ENCODE measurements around the gene ZNF530. TPM values are rescaled to one million over a fixed set of nuclear protein-coding genes. Genes with fewer than 3 reads are reported as not detected.
A peak's percentile ranks its signal among the peaks of the same experiment; 100 is the strongest.

ZNF530 gene
- total RNA-seq, 1 experiment from 2014 or later: 15.1 TPM

- peak; percentile 90 for DNase-seq (ENCODE audit: low read depth)
Measured at GRCh38 chr19:57613941-57614743, 14.5 kb downstream of the ZNF530 start, which contains the start of gene ZNF134. Gene ZNF134, plus strand, starts transcription at chr19:57614242. Its CDS starts 5,227 bp downstream, at chr19:57619469.

DNA sequence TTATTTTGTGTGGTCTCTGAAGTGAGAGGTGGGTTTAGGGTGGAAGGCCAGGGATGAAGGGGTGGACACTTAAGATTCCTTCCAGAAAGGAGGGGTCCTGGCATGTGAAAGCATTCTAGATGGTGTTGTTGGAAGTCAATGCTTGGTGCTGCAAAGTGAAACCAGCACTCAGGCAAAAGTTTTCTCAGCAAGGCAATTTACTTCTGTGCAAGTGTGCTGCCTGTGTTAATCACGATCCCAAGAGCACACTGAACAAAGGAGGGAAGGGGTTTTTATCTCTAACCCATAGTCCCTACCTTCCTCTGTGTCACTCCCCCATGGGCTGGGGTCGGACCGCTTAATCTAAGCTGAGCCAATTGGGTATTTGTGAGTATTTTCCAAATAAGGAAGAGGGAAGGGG, 15.7 kb downstream of the ZNF530 start:
- DNase-seq (ENCODE audit: low read depth): no peak

DNA sequence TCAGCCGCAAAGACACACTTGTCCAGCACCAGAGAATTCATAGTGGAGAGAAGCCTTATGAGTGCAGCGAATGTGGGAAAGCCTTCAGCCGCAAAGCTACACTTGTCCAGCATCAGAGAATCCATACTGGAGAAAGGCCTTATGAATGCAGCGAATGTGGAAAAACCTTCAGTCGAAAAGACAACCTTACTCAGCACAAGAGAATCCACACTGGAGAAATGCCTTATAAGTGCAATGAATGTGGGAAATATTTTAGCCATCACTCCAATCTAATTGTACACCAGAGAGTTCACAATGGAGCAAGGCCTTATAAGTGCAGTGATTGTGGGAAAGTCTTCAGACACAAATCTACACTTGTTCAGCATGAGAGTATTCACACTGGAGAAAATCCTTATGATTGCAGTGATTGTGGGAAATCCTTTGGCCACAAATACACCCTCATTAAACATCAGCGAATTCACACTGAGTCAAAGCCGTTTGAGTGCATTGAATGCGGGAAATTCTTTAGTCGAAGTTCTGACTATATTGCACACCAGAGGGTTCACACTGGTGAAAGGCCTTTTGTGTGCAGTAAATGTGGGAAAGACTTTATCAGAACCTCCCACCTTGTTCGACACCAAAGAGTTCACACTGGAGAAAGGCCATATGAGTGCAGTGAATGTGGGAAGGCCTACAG, 21.1 kb downstream of the ZNF530 start:
- DNase-seq (ENCODE audit: low read depth): no peak

DNA sequence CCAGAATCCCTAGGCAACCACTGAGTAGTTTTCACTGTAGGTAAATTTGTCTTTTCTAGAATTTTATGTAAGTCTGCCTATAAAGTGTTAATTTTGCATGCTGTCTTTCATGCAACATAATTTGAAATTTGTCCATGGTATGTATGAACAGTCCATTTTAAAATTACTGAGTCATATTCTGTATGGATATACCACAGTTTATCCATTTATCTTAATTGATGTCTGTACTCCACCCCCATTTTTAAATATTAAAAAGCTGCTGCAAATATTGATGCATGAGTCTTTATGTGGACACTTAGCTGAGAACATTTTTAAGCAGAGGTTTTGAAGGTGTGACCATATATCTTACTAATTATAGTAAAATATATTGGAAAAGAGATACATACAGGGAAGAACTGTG, 23.4 kb downstream of the ZNF530 start:
- DNase-seq (ENCODE audit: low read depth): no peak

- DNase-seq (ENCODE audit: low read depth): peak; percentile 94
Measured at GRCh38 chr19:57632987-57633831, 33.5 kb downstream of the ZNF530 start, which contains the start of gene ZNF211. Gene ZNF211, plus strand, starts transcription at chr19:57633168. Its CDS starts 179 bp downstream, at chr19:57633347.

- DNase-seq (ENCODE audit: low read depth): no peak
Measured at GRCh38 chr19:57633832-57634131, 34.1 kb downstream of the ZNF530 start.

- no peak for DNase-seq (ENCODE audit: low read depth)
Measured at GRCh38 chr19:57637379-57637778, 37.7 kb downstream of the ZNF530 start.

GRCh38 chr19:57641715-57642234, 42.1 kb downstream of the ZNF530 start:
- DNase-seq (ENCODE audit: low read depth): no peak

DNA sequence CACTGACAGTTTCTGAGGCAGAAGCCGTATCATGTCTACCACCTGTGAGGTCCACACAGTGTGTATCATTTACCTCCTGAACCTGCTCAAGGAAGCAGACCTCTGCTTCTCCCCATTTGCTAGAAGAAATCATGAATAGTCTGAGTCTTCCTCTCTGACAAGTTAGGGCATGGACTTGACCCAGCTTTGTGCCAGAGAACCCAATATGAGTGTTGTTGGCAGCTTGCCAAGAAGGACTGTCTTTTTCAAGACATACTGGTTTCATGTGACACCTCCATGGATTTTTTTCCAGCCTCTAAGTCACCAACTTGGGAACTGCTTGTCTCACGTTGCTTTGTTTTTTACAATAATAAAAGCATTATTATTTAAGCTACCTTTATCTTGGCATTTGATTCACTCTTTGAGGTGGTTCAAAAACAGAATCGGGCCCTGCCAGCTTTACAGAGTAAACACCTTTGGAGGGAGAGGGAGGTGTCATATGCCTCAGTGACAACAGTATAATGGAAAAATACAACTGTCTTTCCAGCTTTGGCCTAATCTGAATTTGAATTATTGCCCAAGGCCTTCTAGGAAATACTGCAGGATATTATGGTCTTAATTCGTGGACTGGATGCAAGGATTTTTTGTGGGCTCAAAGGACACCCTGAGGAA, 42.8 kb downstream of the ZNF530 start:
- no peak for DNase-seq (ENCODE audit: low read depth)

- no peak for DNase-seq (ENCODE audit: low read depth)
Measured at GRCh38 chr19:57643734-57644133, 44.0 kb downstream of the ZNF530 start.

DNA sequence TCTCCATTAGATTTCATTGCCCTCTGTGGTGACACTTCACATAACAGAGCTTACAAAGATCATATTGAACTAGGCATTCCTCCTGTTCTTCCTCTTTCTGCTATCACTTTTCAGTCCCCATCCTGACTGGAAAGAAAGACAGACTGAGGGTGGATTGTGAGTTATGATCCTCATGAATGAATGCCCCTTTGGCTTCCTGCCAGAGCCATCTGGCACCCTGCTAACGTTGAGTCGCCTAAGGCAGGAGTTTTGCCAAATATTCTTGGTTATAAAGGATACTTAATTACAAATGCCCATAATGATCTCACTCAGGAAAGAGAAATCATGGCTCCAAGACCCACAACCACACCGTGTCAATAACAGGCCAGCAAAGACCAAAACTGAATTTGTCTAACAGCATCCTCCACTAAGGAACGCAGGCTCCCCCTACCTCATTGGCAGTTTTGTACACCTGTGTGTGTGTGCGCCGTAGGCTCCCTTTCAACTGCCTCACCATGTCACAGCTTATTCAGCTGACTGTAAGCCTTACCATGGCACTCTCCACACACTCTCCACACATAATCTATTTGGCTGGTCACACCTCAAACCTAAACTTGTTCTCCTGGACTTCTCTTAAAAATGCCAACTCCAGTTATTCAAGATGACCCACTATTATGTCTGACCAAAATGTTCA, 48.8 kb downstream of the ZNF530 start:
- DNase-seq (ENCODE audit: low read depth): no peak

- no peak for DNase-seq (ENCODE audit: low read depth)
Measured at GRCh38 chr19:57651654-57651996, 51.9 kb downstream of the ZNF530 start.

- DNase-seq (ENCODE audit: low read depth): no peak
Measured at GRCh38 chr19:57653689-57654088, 54.0 kb downstream of the ZNF530 start.

- no peak for DNase-seq (ENCODE audit: low read depth)
Measured at GRCh38 chr19:57655443-57655842, 55.8 kb downstream of the ZNF530 start.

- no peak for DNase-seq (ENCODE audit: low read depth)
Measured at GRCh38 chr19:57656346-57656745, 56.7 kb downstream of the ZNF530 start.

Other genes starting within 250 kb of the ZNF530 start
- gene ZNF304, start 248.6 kb upstream of the ZNF530 start, total RNA-seq (2014; rRNA removed; shearing (Covaris generic)): 5.7 and 6.2 TPM in 2 replicates
- gene TRAPPC2B, start 236.3 kb upstream of the ZNF530 start, total RNA-seq (2014; rRNA removed; shearing (Covaris generic)): 24.1 and 24.9 TPM in 2 replicates
- 2.6 and 3.4 TPM in 2 replicates for gene ZNF547, start 236.3 kb upstream of the ZNF530 start, total RNA-seq (2014; rRNA removed; shearing (Covaris generic))
- gene ZNF548, start 210.0 kb upstream of the ZNF530 start, total RNA-seq (2014; rRNA removed; shearing (Covaris generic)): 13.4 and 17.3 TPM in 2 replicates
- 7.9 and 8.0 TPM in 2 replicates for gene ZNF17, start 188.7 kb upstream of the ZNF530 start, total RNA-seq (2014; rRNA removed; shearing (Covaris generic))
- gene ZNF749, start 164.6 kb upstream of the ZNF530 start, total RNA-seq (2014; rRNA removed; shearing (Covaris generic)): 11.2 and 16.2 TPM in 2 replicates
- not detected in 2 replicates for gene VN1R1, start 142.7 kb upstream of the ZNF530 start, total RNA-seq (2014; rRNA removed; shearing (Covaris generic))
- 9.8 and 12.2 TPM in 2 replicates for gene ZNF772, start 122.3 kb upstream of the ZNF530 start, total RNA-seq (2014; rRNA removed; shearing (Covaris generic))
- gene ZNF419, start 112.1 kb upstream of the ZNF530 start, total RNA-seq (2014; rRNA removed; shearing (Covaris generic)): 2.8 and 8.4 TPM in 2 replicates
- gene ZNF773, start 99.9 kb upstream of the ZNF530 start, total RNA-seq (2014; rRNA removed; shearing (Covaris generic)): 5.8 and 6.3 TPM in 2 replicates
- 3.4 and 4.0 TPM in 2 replicates for gene ZNF549, start 72.5 kb upstream of the ZNF530 start, total RNA-seq (2014; rRNA removed; shearing (Covaris generic))
- gene ZNF550, start 40.0 kb upstream of the ZNF530 start, total RNA-seq (2014; rRNA removed; shearing (Covaris generic)): 9.7 and 34.5 TPM in 2 replicates
- 2.9 and 5.1 TPM in 2 replicates for gene ZNF416, start 21.0 kb upstream of the ZNF530 start, total RNA-seq (2014; rRNA removed; shearing (Covaris generic))
- gene ZIK1, start 15.7 kb upstream of the ZNF530 start, total RNA-seq (2014; rRNA removed; shearing (Covaris generic)): 9.5 and 12.5 TPM in 2 replicates
- gene ZNF134, start 14.4 kb downstream of the ZNF530 start, total RNA-seq (2014; rRNA removed; shearing (Covaris generic)): 17.0 and 22.9 TPM in 2 replicates
- 7.4 and 9.8 TPM in 2 replicates for gene ZNF211, start 33.3 kb downstream of the ZNF530 start, total RNA-seq (2014; rRNA removed; shearing (Covaris generic))
- not detected in 2 replicates for gene ZSCAN4, start 69.0 kb downstream of the ZNF530 start, total RNA-seq (2014; rRNA removed; shearing (Covaris generic))
- 16.6 and 17.5 TPM in 2 replicates for gene ZNF551, start 82.1 kb downstream of the ZNF530 start, total RNA-seq (2014; rRNA removed; shearing (Covaris generic))
- not detected in 2 replicates for gene ZNF154, start 109.3 kb downstream of the ZNF530 start, total RNA-seq (2014; rRNA removed; shearing (Covaris generic))
- 2.5 and 3.8 TPM in 2 replicates for gene ZNF671, start 127.7 kb downstream of the ZNF530 start, total RNA-seq (2014; rRNA removed; shearing (Covaris generic))
- gene ZNF776, start 146.9 kb downstream of the ZNF530 start, total RNA-seq (2014; rRNA removed; shearing (Covaris generic)): 8.1 and 17.7 TPM in 2 replicates
- 12.8 and 13.3 TPM in 2 replicates for gene ZNF586, start 169.8 kb downstream of the ZNF530 start, total RNA-seq (2014; rRNA removed; shearing (Covaris generic))
- gene ZNF552, start 215.0 kb downstream of the ZNF530 start, total RNA-seq (2014; rRNA removed; shearing (Covaris generic)): 4.4 and 4.5 TPM in 2 replicates
- gene ZNF587B, start 230.4 kb downstream of the ZNF530 start, total RNA-seq (2014; rRNA removed; shearing (Covaris generic)): 14.9 and 16.9 TPM in 2 replicates
- gene ZNF587, start 250.0 kb downstream of the ZNF530 start, total RNA-seq (2014; rRNA removed; shearing (Covaris generic)): 11.2 and 20.4 TPM in 2 replicates